Esophagus muscularis mucosa (tissue), 4 donors: ENCODE results near the gene LYPLA2.

ENCODE experiments used
- EP300 ChIP-seq: sonication (generic); formaldehyde crosslinking; IDR thresholded peaks from one replicate; pipeline ENCODE4 v1.6.1; 2017; ENCODE audit warnings: antibody characterized with exemption
- POLR2AphosphoS5 ChIP-seq, 2 donors: sonication (generic); formaldehyde crosslinking; IDR thresholded peaks; one replicate each; pipeline ENCODE4 v1.6.1; 2017; ENCODE audit warnings: antibody characterized with exemption in 2 of 2
- TF ChIP-seq, protein P1 (sequence below), 3 experiments: fragments of 200-600 bp in 2 of 3; fragments of 450-650 bp in 1 of 3; sonication (generic) in 2 of 3; IDR thresholded peaks; one replicate each; pipeline ENCODE4 v1.5.1; 2017 to 2019; ENCODE audit warnings: antibody characterized with exemption in 3 of 3, mild to moderate bottlenecking in 2 of 3, moderate library complexity in 1 of 3

DNA sequence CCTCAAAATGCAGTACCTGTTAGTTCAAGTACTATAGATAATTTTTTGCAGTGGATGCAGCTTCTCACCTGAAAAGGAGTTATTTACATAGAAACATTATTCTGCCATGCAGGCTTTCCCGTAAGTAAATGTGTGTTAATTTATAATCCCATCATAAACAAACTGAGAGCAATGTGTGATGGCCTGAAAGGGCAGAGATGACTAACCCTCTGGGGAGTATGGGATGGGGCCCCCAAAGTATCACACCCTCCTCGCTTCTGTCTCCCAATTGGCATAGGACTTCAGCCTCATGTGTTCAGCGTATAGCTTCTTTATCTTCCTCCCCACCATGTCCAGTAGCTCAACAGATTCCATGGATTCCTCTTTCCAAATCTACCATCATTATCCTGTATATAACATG is 26.7 kb downstream of the LYPLA2 start:
- TF ChIP-seq, protein P1, sequence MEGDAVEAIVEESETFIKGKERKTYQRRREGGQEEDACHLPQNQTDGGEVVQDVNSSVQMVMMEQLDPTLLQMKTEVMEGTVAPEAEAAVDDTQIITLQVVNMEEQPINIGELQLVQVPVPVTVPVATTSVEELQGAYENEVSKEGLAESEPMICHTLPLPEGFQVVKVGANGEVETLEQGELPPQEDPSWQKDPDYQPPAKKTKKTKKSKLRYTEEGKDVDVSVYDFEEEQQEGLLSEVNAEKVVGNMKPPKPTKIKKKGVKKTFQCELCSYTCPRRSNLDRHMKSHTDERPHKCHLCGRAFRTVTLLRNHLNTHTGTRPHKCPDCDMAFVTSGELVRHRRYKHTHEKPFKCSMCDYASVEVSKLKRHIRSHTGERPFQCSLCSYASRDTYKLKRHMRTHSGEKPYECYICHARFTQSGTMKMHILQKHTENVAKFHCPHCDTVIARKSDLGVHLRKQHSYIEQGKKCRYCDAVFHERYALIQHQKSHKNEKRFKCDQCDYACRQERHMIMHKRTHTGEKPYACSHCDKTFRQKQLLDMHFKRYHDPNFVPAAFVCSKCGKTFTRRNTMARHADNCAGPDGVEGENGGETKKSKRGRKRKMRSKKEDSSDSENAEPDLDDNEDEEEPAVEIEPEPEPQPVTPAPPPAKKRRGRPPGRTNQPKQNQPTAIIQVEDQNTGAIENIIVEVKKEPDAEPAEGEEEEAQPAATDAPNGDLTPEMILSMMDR (IDR thresholded peaks at IDR 0.05), result no peak
- TF ChIP-seq POLR2AphosphoS5 (IDR thresholded peaks at IDR 0.05) (no peak), EP300 (no peak)
